Measurements from ENCODE around the gene BMERB1.

- TF ChIP-seq POLR2A (IDR thresholded peaks at IDR 0.05) (no peak), CTCF (IDR thresholded peaks at IDR 0.05) (no peak)
These were observed 146.9 kb downstream of the BMERB1 start for GRCh38 chr16:15581127-15581815.
